ENCODE measurements around the gene MARK3.

GRCh38 chr14:103541709-103542604, 156.7 kb downstream of the MARK3 start:
- TF ChIP-seq FOXK2 (IDR thresholded peaks at IDR 0.05) (no peak), SP1 (IDR thresholded peaks at IDR 0.05) (no peak), FOXM1 (IDR thresholded peaks at IDR 0.05; ENCODE audit: borderline replicate concordance) (no peak)

Measured in HEK293T (cell line).